Measurements from ENCODE around the gene BAZ2B.

GRCh38 chr2:159351977-159352376 lies 264.4 kb downstream of the BAZ2B start:
- TF ChIP-seq POLR2AphosphoS5 (IDR thresholded peaks at IDR 0.05), result no peak
- TF ChIP-seq, protein P1, sequence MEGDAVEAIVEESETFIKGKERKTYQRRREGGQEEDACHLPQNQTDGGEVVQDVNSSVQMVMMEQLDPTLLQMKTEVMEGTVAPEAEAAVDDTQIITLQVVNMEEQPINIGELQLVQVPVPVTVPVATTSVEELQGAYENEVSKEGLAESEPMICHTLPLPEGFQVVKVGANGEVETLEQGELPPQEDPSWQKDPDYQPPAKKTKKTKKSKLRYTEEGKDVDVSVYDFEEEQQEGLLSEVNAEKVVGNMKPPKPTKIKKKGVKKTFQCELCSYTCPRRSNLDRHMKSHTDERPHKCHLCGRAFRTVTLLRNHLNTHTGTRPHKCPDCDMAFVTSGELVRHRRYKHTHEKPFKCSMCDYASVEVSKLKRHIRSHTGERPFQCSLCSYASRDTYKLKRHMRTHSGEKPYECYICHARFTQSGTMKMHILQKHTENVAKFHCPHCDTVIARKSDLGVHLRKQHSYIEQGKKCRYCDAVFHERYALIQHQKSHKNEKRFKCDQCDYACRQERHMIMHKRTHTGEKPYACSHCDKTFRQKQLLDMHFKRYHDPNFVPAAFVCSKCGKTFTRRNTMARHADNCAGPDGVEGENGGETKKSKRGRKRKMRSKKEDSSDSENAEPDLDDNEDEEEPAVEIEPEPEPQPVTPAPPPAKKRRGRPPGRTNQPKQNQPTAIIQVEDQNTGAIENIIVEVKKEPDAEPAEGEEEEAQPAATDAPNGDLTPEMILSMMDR (IDR thresholded peaks at IDR 0.05), result no peak
- no peak for TF ChIP-seq POLR2A (IDR thresholded peaks at IDR 0.05)
